HCT116 (cell line): ENCODE results near the gene MRPL21. TPM values are rescaled to one million over a fixed set of nuclear protein-coding genes. Genes with fewer than 3 reads are reported as not detected.

Source experiments
- ATAC-seq: fragments of 200-7000 bp; cut with Tn5 transposase; 2 replicates; pipeline ENCODE4 v1.9.1; 2020; ENCODE audit warnings: mild to moderate bottlenecking, moderate library complexity
- BruUV-seq: library from RNA; stranded (reverse); fragments of 400-500 nt; replicated peaks from 2 replicates; lab custom pipeline; 2021; lab: Mats Ljungman, UMichigan
- CTCF ChIA-PET: fragments of 300-600 bp; sonication (Branson Sonifier 250); formaldehyde crosslinking; loops from one replicate; lab custom pipeline; 2021; ENCODE audit warnings: antibody characterized with exemption; lab: Charles Lee
- POLR2A ChIA-PET: fragments of 300-600, 350-600 bp; sonication (Branson Sonifier 250); formaldehyde crosslinking; loops from one replicate; lab custom pipeline; 2021; ENCODE audit warnings: antibody characterized with exemption; lab: Charles Lee
- RAD21 ChIA-PET, 2 experiments: fragments of 300-600 bp; sonication (Branson Sonifier 250); formaldehyde crosslinking; loops; one replicate each; lab custom pipeline; 2023; ENCODE audit warnings: low total read pairs in 2 of 2; ENCODE audit not compliant: uncharacterized antibody in 2 of 2, unreplicated experiment in 2 of 2, low non-redundant PET in 1 of 2; lab: Charles Lee
- DNase-seq: peaks from one replicate; pipeline ENCODE4 v3.0.0-alpha.2; 2010; ENCODE audit warnings: low read depth, low spot score
- H2AFZ ChIP-seq: fragments of 200-600 bp; shearing (Covaris generic), sonication (generic); 2 replicates; pipeline ENCODE4 v1.6.1; 2017; ENCODE audit warnings: low read depth, mixed run types, mixed read lengths, antibody characterized with exemption, low read length; ENCODE audit not compliant: poor library complexity, severe bottlenecking
- H3K27ac ChIP-seq: 2 replicates; pipeline ENCODE4 v1.5.1; 2012; ENCODE audit warnings: low read depth, low read length
- H3K27me3 ChIP-seq: fragments of 200-600 bp; sonication (generic); 2 replicates; pipeline ENCODE4 v1.6.1; 2016; ENCODE audit warnings: mixed run types, low read length, mixed read lengths; ENCODE audit not compliant: insufficient read depth
- H3K36me3 ChIP-seq, 2 experiments: fragments of 200-500 bp in 1 of 2; fragments of 200-600 bp in 1 of 2; sonication (Bioruptor generic) in 1 of 2; sonication (generic) in 1 of 2; 2 replicates each; pipeline versions ENCODE4 v1.5.1 to v1.6.1; 2014 to 2016; ENCODE audit warnings: low read length in 2 of 2, inconsistent platforms in 1 of 2, mixed read lengths in 1 of 2, mixed run types in 1 of 2; ENCODE audit not compliant: insufficient read depth in 2 of 2, control insufficient read depth in 1 of 2
- H3K4me1 ChIP-seq, 2 experiments: fragments of 200-600 bp in 1 of 2; sonication (generic) in 1 of 2; 2 replicates each; pipeline versions ENCODE4 v1.5.1 to v1.6.1; 2012 to 2017; ENCODE audit warnings: low read length in 2 of 2, inconsistent platforms in 1 of 2, mild to moderate bottlenecking in 1 of 2, mixed read lengths in 1 of 2, mixed run types in 1 of 2, moderate library complexity in 1 of 2; ENCODE audit not compliant: insufficient read depth in 2 of 2, control insufficient read depth in 1 of 2
- H3K4me2 ChIP-seq: fragments of 200-600 bp; sonication (generic); 2 replicates; pipeline ENCODE4 v1.6.1; 2017; ENCODE audit warnings: mixed run types, low read length, mixed read lengths
- H3K4me3 ChIP-seq, 2 experiments: fragments of 200-600 bp in 1 of 2; sonication (generic) in 1 of 2; replicated peaks in 1 of 2; 2 replicates each; pipeline ENCODE4 v1.5.1; 2011 to 2016; ENCODE audit warnings: low read length in 2 of 2, control low read depth in 1 of 2, low read depth in 1 of 2, mild to moderate bottlenecking in 1 of 2, mixed read lengths in 1 of 2, mixed run types in 1 of 2
- H3K79me2 ChIP-seq: fragments of 200-600 bp; sonication (generic); 2 replicates; pipeline ENCODE4 v1.6.1; 2017; ENCODE audit warnings: mild to moderate bottlenecking, mixed run types, low read length, moderate library complexity, mixed read lengths; ENCODE audit not compliant: insufficient read depth
- H3K9ac ChIP-seq: fragments of 200-600 bp; sonication (generic); 2 replicates; pipeline ENCODE4 v1.6.1; 2016; ENCODE audit warnings: low read length, mixed read lengths
- H3K9me2 ChIP-seq: fragments of 200-600 bp; sonication (generic), shearing (Covaris generic); 2 replicates; pipeline ENCODE4 v1.6.1; 2017; ENCODE audit warnings: mixed run types, mild to moderate bottlenecking, moderate library complexity; ENCODE audit not compliant: insufficient read depth
- H3K9me3 ChIP-seq, 2 experiments: fragments of 200-500 bp in 1 of 2; fragments of 200-600 bp in 1 of 2; sonication (Bioruptor generic) in 1 of 2; sonication (generic) in 1 of 2; 2 replicates each; pipeline ENCODE4 v1.6.1; 2014 to 2017; ENCODE audit warnings: low read length in 2 of 2, mixed read lengths in 2 of 2, inconsistent platforms in 1 of 2, low read depth in 1 of 2, mild to moderate bottlenecking in 1 of 2, mixed run types in 1 of 2, moderate library complexity in 1 of 2; ENCODE audit not compliant: control insufficient read depth in 1 of 2, insufficient read depth in 1 of 2
- H4K20me1 ChIP-seq: fragments of 200-600 bp; sonication (generic), shearing (Covaris generic); 2 replicates; pipeline ENCODE4 v1.6.1; 2017; ENCODE audit warnings: mixed run types, mild to moderate bottlenecking, moderate library complexity; ENCODE audit not compliant: insufficient read depth
- CBX3 ChIP-seq: IDR thresholded peaks from 2 replicates; pipeline ENCODE4 v1.6.1; 2012; ENCODE audit warnings: low read depth
- CEBPB ChIP-seq: IDR thresholded peaks from 2 replicates; pipeline ENCODE4 v1.6.1; 2012; ENCODE audit warnings: low read depth
- EGR1 ChIP-seq: IDR thresholded peaks from 2 replicates; pipeline ENCODE4 v1.6.1; 2012; ENCODE audit warnings: low read depth
- ELF1 ChIP-seq: IDR thresholded peaks from 2 replicates; pipeline ENCODE4 v1.6.1; 2012; ENCODE audit warnings: low read depth, borderline replicate concordance
- EZH2phosphoT487 ChIP-seq: fragments of 200-600 bp; IDR thresholded peaks from 2 replicates; pipeline ENCODE4 v1.6.1; 2018; ENCODE audit warnings: antibody characterized with exemption, borderline replicate concordance
- FOSL1 ChIP-seq: IDR thresholded peaks from 2 replicates; pipeline ENCODE4 v1.6.1; 2012; ENCODE audit warnings: low read depth
- JUND ChIP-seq: IDR thresholded peaks from 2 replicates; pipeline ENCODE4 v1.6.1; 2012
- POLR2A ChIP-seq: IDR thresholded peaks from 2 replicates; pipeline ENCODE4 v1.7.0; 2011; ENCODE audit warnings: borderline replicate concordance; ENCODE audit not compliant: insufficient read depth, insufficient read length; ENCODE audit errors: extremely low read depth
- POLR2AphosphoS5 ChIP-seq: IDR thresholded peaks from 2 replicates; pipeline ENCODE4 v1.6.1; 2011; ENCODE audit warnings: mild to moderate bottlenecking, low read depth, low read length, moderate library complexity
- SIN3A ChIP-seq: IDR thresholded peaks from 2 replicates; pipeline ENCODE4 v1.6.1; 2012; ENCODE audit warnings: low read depth
- SRF ChIP-seq: IDR thresholded peaks from 2 replicates; pipeline ENCODE4 v1.6.1; 2012; ENCODE audit warnings: low read depth
- TCF7L2 ChIP-seq: IDR thresholded peaks from 2 replicates; pipeline ENCODE4 v1.7.0; 2011; ENCODE audit warnings: borderline replicate concordance, inconsistent platforms; ENCODE audit not compliant: insufficient read depth, insufficient read length; ENCODE audit errors: extremely low read depth
- YY1 ChIP-seq: IDR thresholded peaks from 2 replicates; pipeline ENCODE4 v1.6.1; 2011; ENCODE audit warnings: low read length, low read depth, moderate library complexity, mild to moderate bottlenecking; ENCODE audit not compliant: insufficient replicate concordance; ENCODE audit errors: extremely low read depth
- ZFX ChIP-seq: fragments of 450-650 bp; IDR thresholded peaks from 2 replicates; pipeline ENCODE4 v1.6.1; 2017
- ZNF274 ChIP-seq: fragments of 200-500 bp; sonication (Bioruptor generic); IDR thresholded peaks from 2 replicates; pipeline ENCODE4 v1.6.1; 2014; ENCODE audit warnings: mild to moderate bottlenecking, low read depth, low read length, inconsistent platforms
- intact Hi-C: fragments of 100-400 bp; cut with micrococcal nuclease; formaldehyde crosslinking; loops from 2 replicates; pipeline ENCODE4 v1.10.0; 2022
- total RNA-seq: library from RNA; stranded (reverse); gene quantifications from one replicate; pipeline ENCODE4 v1.2.1, GENCODE V29; 2021; ENCODE audit not compliant: unreplicated experiment
- TF ChIP-seq, protein P1 (sequence below): IDR thresholded peaks from 2 replicates; pipeline ENCODE4 v1.6.1; 2012; ENCODE audit warnings: low read depth
- TF ChIP-seq, protein P2 (sequence below): IDR thresholded peaks from 2 replicates; pipeline ENCODE4 v1.6.1; 2012
- TF ChIP-seq, protein P3 (sequence below): IDR thresholded peaks from 2 replicates; pipeline ENCODE4 v1.6.1; 2012

Gene MRPL21
- total RNA-seq, 1 experiment from 2014 or later = 90.2 TPM

DNA sequence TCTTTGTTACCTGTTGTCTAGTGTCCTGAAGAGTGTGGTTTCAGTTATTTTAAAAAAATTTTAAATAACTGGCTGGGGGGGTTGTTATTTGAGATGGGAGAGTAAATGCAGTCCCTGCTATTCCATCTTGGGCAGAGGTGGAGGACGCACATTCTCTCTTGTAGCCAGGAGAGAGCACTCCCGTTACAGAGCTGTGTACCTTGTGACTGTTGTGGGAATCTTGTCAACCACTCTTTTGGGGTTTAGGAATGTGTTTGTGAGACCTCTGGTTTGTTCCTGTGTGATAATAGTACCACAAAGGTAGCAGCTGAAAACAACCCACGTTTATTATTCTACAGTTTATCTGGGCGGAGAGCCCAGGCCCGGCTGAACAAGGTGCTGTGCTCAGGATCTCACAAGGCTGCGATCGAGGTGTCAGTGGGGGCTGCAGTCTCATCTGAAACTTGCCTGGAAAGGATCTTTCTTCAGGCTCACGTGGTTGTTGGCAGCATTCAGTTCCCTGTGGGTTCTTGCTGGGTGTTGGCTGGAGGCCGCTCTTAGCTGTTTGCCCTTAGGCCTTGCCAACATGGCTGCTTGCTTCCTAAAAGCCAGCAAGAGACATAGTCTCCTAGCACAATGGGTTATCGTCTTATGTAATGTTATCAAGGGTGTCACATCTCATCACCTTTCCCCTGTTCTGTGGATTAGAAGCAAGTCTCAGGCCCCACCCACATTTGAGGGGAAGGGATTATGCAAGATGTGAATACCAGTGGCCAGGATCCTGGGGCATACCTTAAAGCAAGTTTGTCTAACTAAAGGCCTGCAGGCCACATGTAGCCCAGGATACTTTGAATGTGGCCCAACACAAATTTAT, 20.7 kb upstream of the MRPL21 start (continued):
- TF ChIP-seq, protein P1, sequence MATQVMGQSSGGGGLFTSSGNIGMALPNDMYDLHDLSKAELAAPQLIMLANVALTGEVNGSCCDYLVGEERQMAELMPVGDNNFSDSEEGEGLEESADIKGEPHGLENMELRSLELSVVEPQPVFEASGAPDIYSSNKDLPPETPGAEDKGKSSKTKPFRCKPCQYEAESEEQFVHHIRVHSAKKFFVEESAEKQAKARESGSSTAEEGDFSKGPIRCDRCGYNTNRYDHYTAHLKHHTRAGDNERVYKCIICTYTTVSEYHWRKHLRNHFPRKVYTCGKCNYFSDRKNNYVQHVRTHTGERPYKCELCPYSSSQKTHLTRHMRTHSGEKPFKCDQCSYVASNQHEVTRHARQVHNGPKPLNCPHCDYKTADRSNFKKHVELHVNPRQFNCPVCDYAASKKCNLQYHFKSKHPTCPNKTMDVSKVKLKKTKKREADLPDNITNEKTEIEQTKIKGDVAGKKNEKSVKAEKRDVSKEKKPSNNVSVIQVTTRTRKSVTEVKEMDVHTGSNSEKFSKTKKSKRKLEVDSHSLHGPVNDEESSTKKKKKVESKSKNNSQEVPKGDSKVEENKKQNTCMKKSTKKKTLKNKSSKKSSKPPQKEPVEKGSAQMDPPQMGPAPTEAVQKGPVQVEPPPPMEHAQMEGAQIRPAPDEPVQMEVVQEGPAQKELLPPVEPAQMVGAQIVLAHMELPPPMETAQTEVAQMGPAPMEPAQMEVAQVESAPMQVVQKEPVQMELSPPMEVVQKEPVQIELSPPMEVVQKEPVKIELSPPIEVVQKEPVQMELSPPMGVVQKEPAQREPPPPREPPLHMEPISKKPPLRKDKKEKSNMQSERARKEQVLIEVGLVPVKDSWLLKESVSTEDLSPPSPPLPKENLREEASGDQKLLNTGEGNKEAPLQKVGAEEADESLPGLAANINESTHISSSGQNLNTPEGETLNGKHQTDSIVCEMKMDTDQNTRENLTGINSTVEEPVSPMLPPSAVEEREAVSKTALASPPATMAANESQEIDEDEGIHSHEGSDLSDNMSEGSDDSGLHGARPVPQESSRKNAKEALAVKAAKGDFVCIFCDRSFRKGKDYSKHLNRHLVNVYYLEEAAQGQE = no peak
- TF ChIP-seq SIN3A (no peak), TCF7L2 (no peak), YY1 (no peak), SRF (no peak)

DNA sequence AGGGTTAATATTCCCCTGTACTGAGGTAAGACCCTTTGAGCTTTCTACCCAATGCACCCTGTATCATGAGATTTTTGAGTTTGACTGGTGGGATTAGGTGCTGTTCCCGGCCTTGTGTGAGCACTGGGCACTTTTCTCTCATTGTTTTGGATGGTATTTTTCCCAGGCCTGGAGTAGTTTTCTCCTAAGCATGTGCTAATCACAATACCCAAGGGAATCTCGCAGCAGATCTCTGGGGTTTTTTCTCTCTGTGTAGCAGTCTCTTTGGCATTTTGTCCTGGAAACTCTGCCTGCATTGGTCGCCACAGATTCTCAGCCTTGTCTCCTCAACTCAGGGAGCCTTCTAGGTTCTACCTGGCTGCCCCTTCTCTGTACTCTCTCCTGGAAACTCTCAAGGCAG, 20.0 kb upstream of the MRPL21 start:
- DNase-seq (no peak), ATAC-seq (no peak)
- Histone ChIP-seq H4K20me1 (no peaks in the 10 kb centered on the region), H3K79me2 (peaks cover 16% of the 10 kb centered on the region; the same call in 1 of the 2 replicates), H3K36me3 (peaks cover 9 to 59% of the 10 kb centered on the region in 2 experiments), H3K4me1 (no peaks in the 10 kb centered on the region), H2AFZ (no peak overlapping the region), H3K9me3 (peaks cover 16 to 18% of the 10 kb centered on the region in 2 experiments; a peak in 3 of 4 replicates), H3K4me3 (no peak overlapping the region), H3K9ac (no peak overlapping the region), H3K27me3 (no peaks in the 10 kb centered on the region), H3K9me2 (no peaks in the 10 kb centered on the region), H3K4me2 (no peak overlapping the region), H3K27ac (no peak overlapping the region)
- RAD21 ChIA-PET = no interaction called here
- POLR2A ChIA-PET = no interaction called here
- CTCF ChIA-PET = no interaction called here
- intact Hi-C loops = no loop called here
- no TSS peak for BruUV-seq
- TF ChIP-seq, protein P2, sequence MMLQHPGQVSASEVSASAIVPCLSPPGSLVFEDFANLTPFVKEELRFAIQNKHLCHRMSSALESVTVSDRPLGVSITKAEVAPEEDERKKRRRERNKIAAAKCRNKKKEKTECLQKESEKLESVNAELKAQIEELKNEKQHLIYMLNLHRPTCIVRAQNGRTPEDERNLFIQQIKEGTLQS = no peak
- TF ChIP-seq EGR1 = no peak
- TF ChIP-seq TCF7L2 = no peak
- no peak for TF ChIP-seq POLR2A
- TF ChIP-seq, protein P1 = no peak
- no peak for TF ChIP-seq CEBPB
- TF ChIP-seq FOSL1 = no peak
- no peak for TF ChIP-seq ELF1
- TF ChIP-seq POLR2AphosphoS5 = no peak
- TF ChIP-seq ZFX = no peak
- TF ChIP-seq EZH2phosphoT487 = no peak
- TF ChIP-seq JUND = no peak
- TF ChIP-seq CBX3 = no peak
- no peak for TF ChIP-seq ZNF274
- TF ChIP-seq, protein P3, sequence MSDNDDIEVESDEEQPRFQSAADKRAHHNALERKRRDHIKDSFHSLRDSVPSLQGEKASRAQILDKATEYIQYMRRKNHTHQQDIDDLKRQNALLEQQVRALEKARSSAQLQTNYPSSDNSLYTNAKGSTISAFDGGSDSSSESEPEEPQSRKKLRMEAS = no peak
- no peak for TF ChIP-seq YY1
